ENCODE results near the gene ASCC1. TPM values are rescaled to one million over a fixed set of nuclear protein-coding genes. Genes with fewer than 3 reads are reported as not detected.

The ASCC1 gene
- total RNA-seq, 4 donors from 2014 or later, result 13.4 to 34.0 (median 20.5) TPM

GRCh38 chr10:72072639-72073038, 143.4 kb downstream of the ASCC1 start:
- Histone ChIP-seq H3K36me3 (no peaks in the 10 kb centered on the region), H3K27ac (no peak overlapping the region), H3K4me3 (no peak overlapping the region), H3K4me1 (no peaks in the 10 kb centered on the region), H3K27me3 (no peaks in the 10 kb centered on the region), H3K9me3 (no peaks in the 10 kb centered on the region)
- no peak for TF ChIP-seq CTCF (IDR thresholded peaks at IDR 0.05)
- TF ChIP-seq POLR2A (IDR thresholded peaks at IDR 0.05), result no peak
- no peak for TF ChIP-seq EP300 (IDR thresholded peaks at IDR 0.05; ENCODE audit: low read depth)
- no peak for TF ChIP-seq POLR2AphosphoS5 (IDR thresholded peaks at IDR 0.05)
- in situ Hi-C loops (cut with MboI; ENCODE audit: low pct_ligation_motif_present in 1 of 4, low pct_unique_long_range_greater_than_20kb in 1 of 4, low sequenced_read_pairs in 3 of 4), result loop anchor here in 2 of 4 donors (25.0 kb wide), 1 partner anchor 265 kb away; no protein-coding TSS in a partner anchor
- 80 to 97% methylated on average over 2 to 5 of the region's 5 CpGs for WGBS, 2 donors (ENCODE audit: low coverage in 1 of 2)
- DNase-seq, result no peak
- intact Hi-C loops (cut with DNase I; ENCODE audit: low total_unique reads), result no loop called here

DNA sequence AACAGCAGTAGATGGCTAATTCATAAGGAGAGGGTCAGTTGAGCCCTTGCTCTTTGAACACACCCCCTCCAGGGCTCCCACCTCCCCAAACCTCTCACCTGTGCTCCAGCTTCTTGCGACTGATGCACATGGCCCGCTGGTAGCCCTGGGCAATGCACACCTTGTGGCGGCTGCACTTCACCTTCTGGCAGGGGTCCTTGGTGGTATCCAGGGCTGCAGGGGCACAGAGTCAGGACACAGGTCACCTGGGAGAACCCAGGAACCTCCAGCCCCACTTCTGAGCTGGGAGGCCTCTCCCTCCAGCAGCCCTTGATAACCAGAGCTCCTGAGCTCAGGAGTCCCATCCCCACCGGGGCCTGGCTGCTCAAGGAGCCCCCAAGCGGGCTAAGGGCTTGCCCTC, 144.0 kb downstream of the ASCC1 start:
- Histone ChIP-seq H3K27ac (no peak overlapping the region), H3K36me3 (no peaks in the 10 kb centered on the region), H3K27me3 (no peaks in the 10 kb centered on the region), H3K4me1 (no peaks in the 10 kb centered on the region), H3K9me3 (no peaks in the 10 kb centered on the region), H3K4me3 (no peak overlapping the region)
- WGBS, 2 donors (ENCODE audit: low coverage in 1 of 2), result 96% methylated on average over 5 of the region's 5 CpGs; no CpG with 5 or more reads in 1 of the 2 donors
- TF ChIP-seq POLR2A (IDR thresholded peaks at IDR 0.05), result no peak
- no peak for TF ChIP-seq CTCF (IDR thresholded peaks at IDR 0.05)
- TF ChIP-seq POLR2AphosphoS5 (IDR thresholded peaks at IDR 0.05), result no peak
- TF ChIP-seq EP300 (IDR thresholded peaks at IDR 0.05; ENCODE audit: low read depth), result no peak
- DNase-seq, result no peak
- in situ Hi-C loops (cut with MboI; ENCODE audit: low pct_ligation_motif_present in 1 of 4, low pct_unique_long_range_greater_than_20kb in 1 of 4, low sequenced_read_pairs in 3 of 4), result loop anchor here in 2 of 4 donors (25.0 kb wide), 1 partner anchor 265 kb away; no protein-coding TSS in a partner anchor
- intact Hi-C loops (cut with DNase I; ENCODE audit: low total_unique reads), result no loop called here

DNA sequence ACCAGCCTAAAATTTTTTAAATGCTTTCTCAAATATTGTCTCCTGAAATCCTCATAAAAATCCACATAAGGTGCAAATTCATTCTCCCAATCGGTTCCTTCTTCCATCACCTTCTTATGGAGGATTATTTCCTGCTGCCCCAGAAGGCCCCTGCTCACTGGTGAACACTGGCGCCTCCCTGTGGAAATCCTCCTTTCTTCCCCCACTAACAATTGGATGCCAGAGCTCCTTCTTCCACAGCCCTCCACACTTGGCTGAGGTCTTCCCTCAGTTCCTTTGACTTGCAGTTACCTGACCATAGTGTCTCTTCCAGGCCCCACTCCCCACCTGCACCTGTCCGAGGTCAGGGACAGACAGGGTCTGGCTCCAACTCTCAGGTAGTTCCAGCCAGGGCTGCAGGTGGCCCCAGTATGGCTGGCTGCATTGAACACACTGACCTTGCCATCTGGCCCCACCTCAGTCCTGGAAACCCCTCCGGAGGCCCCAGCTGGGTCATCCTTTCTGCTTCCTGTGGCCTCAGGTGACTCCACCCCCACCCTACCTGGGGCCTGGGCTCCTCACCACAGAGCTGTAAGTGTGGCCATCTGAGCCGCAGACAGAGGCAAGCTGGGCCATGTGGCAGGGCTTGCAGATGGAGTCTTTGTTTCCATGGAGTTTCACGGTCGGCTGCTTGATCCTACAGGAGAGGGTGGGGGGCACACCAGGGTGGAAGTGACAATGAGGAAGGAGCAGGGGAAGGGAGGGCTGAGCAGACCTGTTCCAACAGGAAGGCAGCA, 146.1 kb downstream of the ASCC1 start:
- Histone ChIP-seq H3K36me3 (no peaks in the 10 kb centered on the region), H3K27ac (no peak overlapping the region), H3K9me3 (no peaks in the 10 kb centered on the region), H3K27me3 (no peaks in the 10 kb centered on the region), H3K4me3 (no peak overlapping the region), H3K4me1 (no peaks in the 10 kb centered on the region)
- DNase-seq, result no peak
- in situ Hi-C loops (cut with MboI; ENCODE audit: low pct_ligation_motif_present in 1 of 4, low pct_unique_long_range_greater_than_20kb in 1 of 4, low sequenced_read_pairs in 3 of 4), result loop anchor here in 2 of 4 donors (25.0 kb wide), 1 partner anchor 267 kb away; no protein-coding TSS in a partner anchor
- WGBS, 2 donors (ENCODE audit: low coverage in 1 of 2), result 86 to 100% methylated on average over 1 to 7 of the region's 7 CpGs
- TF ChIP-seq POLR2A (IDR thresholded peaks at IDR 0.05) (no peak), EP300 (IDR thresholded peaks at IDR 0.05; ENCODE audit: low read depth) (no peak)
- intact Hi-C loops (cut with DNase I; ENCODE audit: low total_unique reads), result no loop called here

DNA sequence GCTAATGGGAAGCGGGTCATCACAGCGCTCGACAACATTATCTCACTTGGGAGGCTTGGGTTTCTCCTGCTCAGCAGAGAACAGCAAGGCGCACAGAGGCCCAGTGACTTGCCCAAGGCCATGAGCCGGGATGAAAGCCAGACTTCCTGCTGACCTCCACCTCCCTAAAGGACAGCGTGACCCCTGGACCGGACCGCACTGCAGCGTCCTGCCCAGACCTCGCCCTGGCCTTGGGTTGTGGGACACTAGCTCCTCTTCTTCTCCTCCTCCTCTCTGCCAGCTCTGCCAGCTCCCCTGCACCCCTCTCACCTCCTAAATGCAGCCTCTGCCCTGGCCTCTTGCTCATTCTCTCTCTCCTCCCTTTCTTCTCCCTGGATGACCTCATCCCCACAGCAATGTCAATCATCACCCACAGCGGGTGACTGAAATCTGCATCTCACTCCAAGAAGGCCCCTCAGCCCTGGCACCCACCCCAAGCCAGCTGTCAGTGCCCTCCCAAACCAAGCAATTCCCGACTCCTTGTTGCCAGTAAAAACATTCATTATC, 147.1 kb downstream of the ASCC1 start:
- in situ Hi-C loops (cut with MboI; ENCODE audit: low pct_ligation_motif_present in 1 of 4, low pct_unique_long_range_greater_than_20kb in 1 of 4, low sequenced_read_pairs in 3 of 4), result loop anchor here in 2 of 4 donors (25.0 kb wide), 1 partner anchor 268 kb away; no protein-coding TSS in a partner anchor
- intact Hi-C loops (cut with DNase I; ENCODE audit: low total_unique reads), result no loop called here
- no peaks in the 10 kb centered on the region for H3K27me3 ChIP-seq
- H3K9me3 ChIP-seq, result no peaks in the 10 kb centered on the region
- H3K36me3 ChIP-seq, result no peaks in the 10 kb centered on the region
- H3K27ac ChIP-seq, result no peak overlapping the region
- no peak for DNase-seq
- peaks cover 0 to 3% (median under 1%) of the 10 kb centered on the region in 4 donors for H3K4me1 ChIP-seq
- H3K4me3 ChIP-seq, result no peak overlapping the region
- no peak for TF ChIP-seq EP300 (IDR thresholded peaks at IDR 0.05; ENCODE audit: low read depth)
- no peak for TF ChIP-seq POLR2AphosphoS5 (IDR thresholded peaks at IDR 0.05)
- TF ChIP-seq CTCF (IDR thresholded peaks at IDR 0.05), result no peak
- 71 to 88% methylated on average over 2 to 12 of the region's 12 CpGs for WGBS, 2 donors (ENCODE audit: low coverage in 1 of 2)
